Limb (tissue), 2 donors: ENCODE data around the gene TXNDC5.
A peak's percentile ranks its signal among the peaks of the same experiment; 100 is the strongest.

ENCODE experiments used
- DNase-seq, 2 donors: peaks; one replicate each; pipeline ENCODE4 v3.0.0-alpha.2; 2016; ENCODE audit errors: extremely low spot score in 2 of 2

Gene TXNDC5

DNA sequence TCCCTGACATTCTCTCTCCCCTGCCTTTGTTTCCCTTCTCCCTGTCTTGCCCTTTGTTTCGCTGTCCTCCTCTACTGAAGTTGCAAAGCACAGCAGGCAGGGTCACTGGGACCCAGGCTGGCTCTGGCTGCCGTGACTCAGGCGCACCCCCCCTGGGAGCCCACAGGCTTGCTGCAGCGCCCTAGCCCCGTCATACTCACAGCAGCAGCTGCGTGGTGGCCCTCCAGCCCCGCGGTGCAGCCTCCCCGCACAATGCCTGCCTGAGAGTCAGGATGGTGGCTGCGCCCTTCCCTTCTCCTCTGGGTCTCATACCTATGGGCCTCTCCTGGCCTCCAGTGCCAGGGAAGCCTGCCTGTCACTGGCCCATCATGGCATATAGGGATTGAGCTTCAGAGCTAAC is 41.7 kb downstream of the TXNDC5 start:
- no peak for DNase-seq

DNA sequence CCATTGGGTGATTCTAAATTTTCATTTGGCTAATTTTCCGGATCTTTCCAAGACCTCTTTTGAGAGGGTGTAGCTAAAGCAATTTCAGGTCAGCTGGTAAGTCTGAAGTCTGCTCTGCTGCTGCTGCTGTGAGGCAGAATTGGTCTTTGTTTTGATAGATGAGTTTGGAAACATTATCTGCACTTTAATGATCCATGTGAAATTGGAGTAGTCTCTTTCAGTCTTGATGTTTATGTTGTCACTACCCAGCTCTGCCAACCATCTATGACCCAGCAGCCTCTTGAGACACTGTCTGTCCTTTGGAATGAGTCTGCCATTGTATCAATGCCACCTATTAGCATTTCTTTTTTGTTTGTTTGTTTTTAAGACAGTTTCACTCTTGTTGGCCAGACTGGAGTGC is 44.1 kb downstream of the TXNDC5 start:
- no peak for DNase-seq

DNA sequence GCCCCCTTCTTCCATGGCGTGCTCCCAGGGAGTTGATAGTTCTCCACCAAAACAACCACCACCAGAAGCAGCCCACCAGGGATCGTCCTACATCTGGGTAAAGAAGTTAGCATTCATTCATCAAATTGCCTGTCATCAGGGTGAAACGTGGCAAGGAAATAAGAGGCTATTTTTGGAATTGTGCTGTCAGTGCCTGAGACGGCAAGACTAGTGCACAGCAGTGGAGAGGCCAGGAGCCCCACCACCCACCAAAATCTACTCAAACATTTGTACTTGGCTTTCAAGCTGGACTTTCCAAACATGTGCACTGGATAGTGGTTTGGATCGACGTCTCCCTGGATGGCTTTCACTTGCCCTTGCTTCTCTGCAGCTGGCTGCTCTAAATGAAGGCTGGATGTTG is 44.8 kb downstream of the TXNDC5 start:
- no peak for DNase-seq

DNA sequence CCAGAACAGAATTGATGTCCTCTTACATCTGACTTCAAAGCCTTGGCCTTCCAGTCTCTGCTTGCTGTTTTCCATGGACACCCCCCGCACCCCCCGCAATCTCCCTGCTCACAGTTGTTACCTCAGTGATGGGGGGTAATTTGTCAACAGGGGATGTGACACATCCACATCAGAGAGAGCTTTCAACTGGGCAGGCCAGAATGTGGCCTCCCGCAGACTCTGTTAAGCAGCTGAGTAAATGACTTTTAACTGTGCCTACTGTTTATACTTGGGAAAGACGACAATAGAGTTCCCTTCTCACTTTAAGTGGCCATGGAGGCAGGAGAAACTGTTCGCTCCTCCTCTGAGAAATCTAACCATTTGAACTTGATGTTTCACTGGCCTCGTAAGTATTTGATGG is 51.0 kb downstream of the TXNDC5 start:
- no peak for DNase-seq

DNA sequence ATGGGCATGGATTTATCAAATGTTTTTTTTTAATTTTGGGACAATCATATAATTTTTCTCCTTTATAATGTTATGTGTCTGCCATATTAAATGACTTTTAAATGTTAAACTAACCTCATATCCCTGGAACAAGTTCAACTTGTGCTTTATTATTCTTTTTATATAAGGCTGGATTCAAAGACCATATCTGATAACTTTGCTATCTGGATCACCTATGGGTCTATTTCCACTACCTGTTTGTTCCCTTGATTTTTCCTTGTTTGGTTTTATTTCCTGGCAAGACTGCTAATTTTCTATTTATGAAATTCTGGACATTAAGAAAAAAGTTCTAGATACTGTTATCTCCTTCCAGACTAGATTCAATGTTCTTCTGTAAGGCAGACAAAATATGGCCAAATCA is 58.8 kb downstream of the TXNDC5 start:
- no peak for DNase-seq

DNA sequence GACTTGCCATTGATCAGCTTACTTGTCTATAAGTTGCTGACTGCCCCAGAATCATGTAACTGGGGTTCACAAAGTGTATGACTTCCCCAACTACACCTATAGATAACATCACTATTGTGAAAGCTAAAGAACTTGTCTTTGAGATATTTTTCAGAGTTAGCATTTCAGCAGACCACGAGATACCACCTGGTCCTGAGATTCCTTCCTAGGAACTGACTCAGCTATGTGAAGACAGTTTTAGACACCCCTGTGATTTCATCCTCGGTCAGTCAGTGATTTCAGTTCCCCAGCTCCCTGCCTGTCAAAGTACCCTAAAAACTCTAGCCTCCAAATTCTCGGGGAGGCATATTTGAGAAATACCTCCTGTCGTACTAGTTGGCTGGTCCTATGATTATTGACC is 62.4 kb downstream of the TXNDC5 start:
- no peak for DNase-seq

DNA sequence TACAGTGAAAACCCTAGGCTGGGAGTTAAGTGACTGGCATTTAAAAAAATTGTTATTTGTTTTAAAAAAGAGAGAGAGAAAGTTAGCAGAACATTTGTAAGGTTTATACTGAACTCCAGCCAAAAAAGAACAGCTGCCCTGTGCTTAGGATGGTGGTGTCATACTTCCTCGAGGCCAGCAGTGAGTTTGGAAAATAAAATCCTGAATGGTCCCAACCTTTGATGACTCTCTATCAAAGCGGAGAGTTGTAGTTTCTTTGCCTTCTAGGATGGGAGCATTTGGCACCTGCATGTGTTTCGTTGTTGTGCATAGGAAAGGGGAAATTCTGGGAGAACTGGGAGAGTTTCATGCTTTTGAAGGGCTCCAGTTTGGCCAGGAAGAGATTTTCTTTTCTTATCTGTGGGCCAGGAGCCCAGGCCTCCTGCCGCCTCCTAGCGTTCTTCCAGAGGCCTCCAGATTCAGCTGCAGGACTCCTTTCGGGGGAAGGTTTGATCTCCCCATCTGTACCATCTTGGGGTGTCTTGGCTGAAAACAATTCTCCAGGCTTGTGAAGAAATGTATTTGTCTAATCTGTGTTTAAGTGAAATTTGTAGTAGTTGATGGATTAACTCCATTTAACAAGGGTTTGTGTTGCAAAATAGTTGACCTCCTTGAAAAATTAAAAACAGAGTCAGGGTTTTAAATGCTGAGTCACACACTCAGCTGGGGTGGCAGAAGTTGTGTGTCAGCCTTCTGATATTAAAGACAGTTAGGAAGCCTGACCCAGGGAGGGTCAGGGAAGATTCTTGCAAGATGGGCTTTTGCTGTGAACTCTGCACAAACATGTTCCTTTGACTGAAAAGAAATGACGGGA is 63.4 kb downstream of the TXNDC5 start:
- DNase-seq = peak in 1 of 2 donors; percentile 2

DNA sequence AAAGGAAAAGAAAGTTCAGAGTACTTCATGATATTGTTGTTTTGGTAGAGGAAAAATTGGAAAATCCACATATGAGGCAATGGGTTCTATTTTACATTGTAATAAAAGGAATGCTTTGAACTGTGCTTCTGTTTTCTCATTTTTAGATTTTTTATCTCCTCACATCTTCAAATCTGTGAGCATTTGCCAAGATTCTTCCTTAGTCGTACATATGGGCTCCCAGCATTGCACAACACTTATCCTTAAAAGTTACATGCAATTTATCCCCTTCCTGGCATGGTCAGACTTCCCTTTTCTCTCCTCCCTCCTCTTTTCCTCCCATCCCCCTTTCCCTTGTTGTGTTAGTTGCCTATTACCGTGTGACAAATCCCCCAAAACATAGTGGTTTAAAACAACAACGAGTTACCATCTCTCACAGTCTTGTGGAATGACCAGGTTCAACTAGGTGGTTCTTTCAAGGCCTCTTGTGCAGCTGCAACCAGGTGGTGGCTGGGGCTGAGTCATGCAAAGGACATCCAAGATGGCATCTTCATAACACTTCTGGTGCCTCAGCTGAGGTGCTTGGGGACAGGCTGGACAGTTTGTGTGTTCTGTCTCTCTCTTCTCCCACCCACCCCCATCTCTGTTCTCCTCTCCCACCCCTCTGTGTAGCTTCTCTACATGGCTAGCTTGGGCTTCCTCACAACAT is 68.7 kb downstream of the TXNDC5 start:
- DNase-seq = no peak

DNA sequence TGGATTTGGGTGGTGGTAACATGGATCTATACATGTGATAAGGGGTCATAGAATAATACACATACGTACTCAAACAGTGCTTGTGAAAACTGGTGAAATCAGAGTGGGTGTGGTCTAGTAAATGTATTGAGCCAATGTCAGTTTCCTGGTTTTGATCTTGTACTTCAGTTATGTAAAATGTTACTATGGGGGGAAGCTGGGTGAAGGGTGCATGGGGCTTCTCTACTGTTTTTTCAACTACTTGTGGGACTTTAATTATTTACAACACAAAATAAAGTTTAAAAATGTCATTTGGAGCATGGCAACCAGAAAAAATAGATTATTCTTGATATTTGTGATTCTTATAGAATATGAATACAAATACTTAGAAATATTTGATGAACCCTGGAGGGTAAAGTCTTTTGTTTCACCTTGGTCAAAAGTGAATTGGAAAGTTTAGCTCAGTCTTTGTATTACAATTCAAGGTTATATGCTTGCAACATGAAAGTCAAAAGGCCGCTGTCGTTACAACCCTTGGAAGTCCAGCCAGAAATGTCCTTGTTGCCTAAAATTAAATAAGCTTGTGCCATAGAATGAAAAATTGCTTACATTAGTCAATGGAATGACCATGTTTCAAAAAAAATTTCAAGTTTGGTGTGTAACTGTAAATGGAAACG is 74.1 kb downstream of the TXNDC5 start:
- DNase-seq = no peak

DNA sequence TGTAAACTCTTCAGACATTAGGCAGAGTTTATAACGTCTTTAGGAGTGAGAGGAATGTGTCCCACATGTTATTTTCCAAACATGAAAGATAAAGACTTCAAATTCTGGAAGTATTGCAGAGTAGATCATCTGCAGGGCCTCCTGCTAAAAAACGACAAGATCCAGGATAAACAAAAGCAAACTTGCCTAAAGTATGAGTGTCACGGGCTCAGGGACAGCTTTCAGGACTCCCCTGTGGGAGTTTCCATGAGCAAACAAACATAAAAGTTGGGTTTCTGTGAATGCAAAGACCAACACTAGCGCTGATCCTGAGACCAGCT is 76.9 kb downstream of the TXNDC5 start:
- DNase-seq = no peak

DNA sequence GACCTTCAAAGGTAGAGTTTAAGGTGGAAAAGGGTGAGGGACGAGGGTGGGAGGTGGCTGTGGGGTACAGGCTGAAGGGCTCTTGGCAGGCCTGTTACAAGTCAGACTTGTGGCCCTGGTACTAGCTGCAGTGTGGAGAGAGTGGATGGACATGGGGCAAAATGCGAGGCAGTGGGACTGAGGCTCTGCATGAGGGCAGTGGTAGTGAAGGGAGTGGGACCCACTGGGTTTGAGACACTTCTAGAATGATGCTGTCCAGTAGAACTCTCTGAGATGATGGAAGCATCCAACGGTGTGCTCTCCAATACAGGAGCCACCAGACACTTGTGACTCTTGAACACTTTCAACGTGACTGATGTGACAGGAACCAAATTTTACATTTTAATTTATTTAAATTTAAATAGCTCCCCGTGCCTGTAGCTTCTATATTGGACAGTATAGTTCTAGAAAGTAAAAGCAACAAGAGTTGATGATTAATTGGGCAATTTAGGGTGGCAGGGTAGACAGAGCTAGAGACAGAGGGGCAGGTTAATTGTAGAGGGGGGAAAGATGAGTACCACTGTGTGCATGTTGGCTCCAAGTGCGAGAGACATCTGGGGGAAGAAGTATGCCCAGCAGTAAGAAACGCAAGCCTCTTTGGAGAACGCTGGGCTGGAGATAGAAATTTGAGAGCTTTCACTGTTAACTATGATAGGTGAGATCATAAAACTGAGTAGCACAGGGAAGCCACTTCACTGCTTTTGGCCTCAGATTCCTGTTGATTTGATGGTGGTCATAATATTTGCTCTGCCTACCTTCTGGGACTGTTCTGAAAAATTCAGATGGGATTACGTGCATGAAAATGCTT is 77.5 kb downstream of the TXNDC5 start:
- no peak for DNase-seq
